ENCODE results near the gene TAF6. TPM values are rescaled to one million over a fixed set of nuclear protein-coding genes. Genes with fewer than 3 reads are reported as not detected.

Gene TAF6
- total and polyA plus RNA-seq, 7 donors = 26.8 to 58.4 (median 33.5) TPM

GRCh38 chr7:100156331-100157068 is 37.3 kb upstream of the TAF6 start:
- Histone ChIP-seq H3K4me3 (peak overlapping the region; percentile 93), H3K27ac (peak overlapping the region; percentile 86), H3K36me3 (ENCODE audit: insufficient read depth in 1 of 2, low read depth in 1 of 2) (peaks cover 7 to 56% of the 10 kb centered on the region in 2 donors), H3K9me3 (no peaks in the 10 kb centered on the region), H3K27me3 (ENCODE audit: insufficient read depth in 3 of 3, low read length in 2 of 3) (no peaks in the 10 kb centered on the region), H3K4me1 (peaks cover 12% of the 10 kb centered on the region)
- DNase-seq (no peak), ATAC-seq (no peak)
- no peak for TF ChIP-seq CTCF (IDR thresholded peaks at IDR 0.05)
- intact Hi-C loops (cut with DNase I) = loop anchor here in 1 of 2 donors (10.0 kb wide), 1 partner anchor 58 kb away; the partner anchor contains the start of gene PVRIG
- 74 to 82% (median 75%) methylated on average over 16 of the region's 16 CpGs for WGBS, 3 donors

GRCh38 chr7:100155553-100156317 is 36.6 kb upstream of the TAF6 start:
- Histone ChIP-seq H3K4me3 (no peak overlapping the region), H3K36me3 (ENCODE audit: insufficient read depth in 1 of 2, low read depth in 1 of 2) (peaks cover 7 to 56% of the 10 kb centered on the region in 2 donors), H3K9me3 (no peaks in the 10 kb centered on the region), H3K27me3 (ENCODE audit: insufficient read depth in 3 of 3, low read length in 2 of 3) (no peaks in the 10 kb centered on the region), H3K4me1 (peaks cover 12% of the 10 kb centered on the region), H3K27ac (no peak overlapping the region)
- ATAC-seq (no peak), DNase-seq (no peak)
- intact Hi-C loops (cut with DNase I) = loop anchor here in 1 of 2 donors (10.0 kb wide), 1 partner anchor 59 kb away; the partner anchor contains the start of gene PVRIG
- WGBS, 3 donors = 82 to 83% (median 82%) methylated on average over 20 of the region's 20 CpGs
- TF ChIP-seq CTCF (IDR thresholded peaks at IDR 0.05) = no peak

GRCh38 chr7:100154651-100155491 is 35.7 kb upstream of the TAF6 start:
- H3K9me3 ChIP-seq = no peaks in the 10 kb centered on the region
- no peak overlapping the region for H3K4me3 ChIP-seq
- peaks cover 7 to 56% of the 10 kb centered on the region in 2 donors for H3K36me3 ChIP-seq (ENCODE audit: insufficient read depth in 1 of 2, low read depth in 1 of 2)
- TF ChIP-seq CTCF (IDR thresholded peaks at IDR 0.05) = no peak
- no peaks in the 10 kb centered on the region for H3K27me3 ChIP-seq (ENCODE audit: insufficient read depth in 3 of 3, low read length in 2 of 3)
- intact Hi-C loops (cut with DNase I) = loop anchor here in 1 of 2 donors (10.0 kb wide), 1 partner anchor 60 kb away; the partner anchor contains the start of gene PVRIG
- no peak overlapping the region for H3K27ac ChIP-seq
- H3K4me1 ChIP-seq = peaks cover 17% of the 10 kb centered on the region
- ATAC-seq (no peak), DNase-seq (no peak)
- 71 to 75% (median 73%) methylated on average over 29 to 30 of the region's 30 CpGs for WGBS, 3 donors

DNA sequence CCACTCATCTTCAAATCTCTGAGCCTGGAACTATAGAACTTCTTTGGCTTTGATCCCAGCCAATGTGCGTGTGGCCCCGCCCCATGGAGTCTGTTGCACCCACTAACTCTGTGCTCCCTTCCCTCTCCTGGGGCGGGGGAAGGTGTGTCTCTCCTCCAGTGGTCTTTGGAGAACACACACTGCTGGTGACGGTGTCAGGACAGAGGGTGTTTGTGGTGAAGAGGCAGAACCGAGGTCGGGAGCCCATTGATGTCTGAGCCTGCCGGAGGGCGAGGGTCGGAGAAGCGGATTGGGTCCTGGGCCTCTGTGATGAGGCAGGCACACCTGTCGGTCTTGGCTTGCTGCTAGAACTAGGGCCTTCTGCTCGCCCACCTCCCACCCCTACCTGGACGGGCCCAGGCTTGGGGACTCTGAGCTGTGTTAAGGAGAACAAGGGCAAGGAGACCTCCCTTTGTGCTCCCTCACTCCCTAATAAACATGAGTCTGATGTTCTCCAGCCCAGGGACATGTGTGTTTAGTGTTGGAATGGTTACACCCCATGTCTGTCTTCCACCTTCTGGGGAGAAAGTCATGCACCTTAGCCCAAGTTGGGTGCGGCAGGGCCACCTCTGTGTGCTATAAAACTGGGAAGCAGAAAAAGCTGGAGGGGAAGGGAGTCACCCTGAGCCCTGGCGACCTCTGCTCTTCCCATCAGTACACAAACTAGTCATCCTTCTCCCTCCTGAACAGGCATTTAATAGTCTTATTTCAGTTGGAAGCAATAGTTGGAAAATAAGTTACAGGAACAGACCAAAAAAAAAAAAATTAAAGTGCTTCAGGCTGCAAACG is 34.8 kb upstream of the TAF6 start:
- peaks cover 23% of the 10 kb centered on the region for H3K4me1 ChIP-seq
- H3K36me3 ChIP-seq (ENCODE audit: insufficient read depth in 1 of 2, low read depth in 1 of 2) = peaks cover 7 to 56% of the 10 kb centered on the region in 2 donors
- WGBS, 3 donors = 74 to 79% (median 75%) methylated on average over 15 to 16 of the region's 16 CpGs

More for the DNA sequence above, 34.8 kb upstream of the TAF6 start:
- intact Hi-C loops (cut with DNase I) = loop anchor here in 1 of 2 donors (10.0 kb wide), 1 partner anchor 61 kb away; the partner anchor contains the start of gene PVRIG
- Histone ChIP-seq H3K9me3 (no peaks in the 10 kb centered on the region), H3K27me3 (ENCODE audit: insufficient read depth in 3 of 3, low read length in 2 of 3) (no peaks in the 10 kb centered on the region), H3K27ac (no peak overlapping the region), H3K4me3 (no peak overlapping the region)
- ATAC-seq (no peak), DNase-seq (no peak)
- TF ChIP-seq CTCF (IDR thresholded peaks at IDR 0.05) = no peak
